Measurements from ENCODE around the gene BPGM.

BPGM gene

GRCh38 chr7:134623193-134623592, 23.5 kb upstream of the BPGM start:
- H3K4me3 ChIP-seq (ENCODE audit: low read depth, low read length), result no peak overlapping the region
- no peak for TF ChIP-seq CTCF (IDR thresholded peaks at IDR 0.05; ENCODE audit: low read depth, low read length)

DNA sequence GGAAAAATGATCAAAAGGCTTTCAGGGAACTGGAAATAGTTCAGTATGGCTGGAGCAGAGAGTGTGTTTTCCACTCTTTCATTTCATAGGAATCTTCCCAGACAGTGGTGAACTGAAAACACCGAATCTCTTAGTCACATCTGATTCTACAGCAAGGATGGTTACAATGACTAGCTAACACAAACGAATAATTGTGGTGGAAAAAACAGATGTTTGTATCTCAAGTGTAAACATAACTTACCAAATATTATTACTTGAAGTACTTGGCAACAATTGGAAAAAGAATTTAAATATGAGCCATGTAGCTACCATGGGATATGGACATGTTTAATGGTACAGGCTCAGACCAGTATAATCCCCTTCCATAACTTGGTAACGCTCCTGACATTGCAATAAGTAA, 21.1 kb upstream of the BPGM start:
- no peak overlapping the region for H3K4me3 ChIP-seq (ENCODE audit: low read depth, low read length)
- TF ChIP-seq CTCF (IDR thresholded peaks at IDR 0.05; ENCODE audit: low read depth, low read length), result no peak

DNA sequence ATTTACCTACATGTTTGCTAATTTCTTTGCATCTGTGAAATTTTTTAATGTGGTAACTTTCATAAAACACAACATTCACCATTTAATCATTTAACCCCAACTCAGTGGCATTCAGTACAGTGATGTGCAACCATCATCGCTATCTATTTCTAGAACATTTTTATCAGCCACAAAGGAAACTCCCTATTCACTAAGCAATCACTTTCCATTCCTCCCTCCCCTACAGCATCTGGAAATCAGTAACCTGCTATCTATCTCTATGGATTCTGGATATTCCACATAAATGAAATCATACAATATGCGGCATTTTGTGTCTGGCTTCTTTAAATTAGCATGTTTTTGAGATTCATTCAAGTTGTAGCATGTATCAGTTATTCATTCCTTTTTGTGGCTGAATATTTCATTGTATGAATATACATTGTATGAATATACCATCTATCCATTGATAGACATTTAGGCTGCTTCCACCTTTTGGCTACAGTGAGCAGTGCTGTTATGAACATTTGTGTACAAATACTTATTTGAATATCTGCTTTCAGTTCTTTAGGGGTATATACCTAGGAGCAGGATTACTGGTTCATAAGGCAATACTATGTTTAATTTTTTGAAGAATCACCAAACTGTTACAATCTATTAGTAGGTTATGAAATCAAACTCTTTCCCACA, 19.4 kb upstream of the BPGM start:
- H3K4me3 ChIP-seq (ENCODE audit: low read depth, low read length), result no peak overlapping the region
- TF ChIP-seq CTCF (IDR thresholded peaks at IDR 0.05; ENCODE audit: low read depth, low read length), result no peak

- H3K4me3 ChIP-seq (ENCODE audit: low read depth, low read length), result no peak overlapping the region
- TF ChIP-seq CTCF (IDR thresholded peaks at IDR 0.05; ENCODE audit: low read depth, low read length), result no peak
Measured at GRCh38 chr7:134627775-134628153, 18.9 kb upstream of the BPGM start.

DNA sequence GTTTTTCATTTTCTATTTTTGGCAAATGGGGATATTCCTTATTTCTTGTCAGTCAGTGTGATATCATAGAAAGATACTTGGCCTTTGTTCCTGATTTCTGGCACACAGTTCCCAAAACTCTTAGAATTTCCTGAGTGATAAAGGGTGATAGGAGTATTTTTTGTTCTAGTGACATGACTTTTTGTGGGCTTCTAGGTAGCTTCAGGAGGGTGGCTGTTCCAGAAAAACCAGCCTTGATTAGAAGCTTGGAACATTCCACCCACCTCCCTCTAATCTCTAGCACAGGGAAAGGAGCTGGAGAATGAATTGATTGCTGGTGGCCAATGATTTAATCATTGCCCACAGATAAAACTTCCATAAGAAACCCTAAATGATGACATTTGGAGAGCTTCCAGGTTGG, 17.2 kb upstream of the BPGM start:
- no peak overlapping the region for H3K4me3 ChIP-seq (ENCODE audit: low read depth, low read length)
- no peak for TF ChIP-seq CTCF (IDR thresholded peaks at IDR 0.05; ENCODE audit: low read depth, low read length)

- H3K4me3 ChIP-seq (ENCODE audit: low read depth, low read length), result no peak overlapping the region
- TF ChIP-seq CTCF (IDR thresholded peaks at IDR 0.05; ENCODE audit: low read depth, low read length), result no peak
Measured at GRCh38 chr7:134630237-134630636, 16.4 kb upstream of the BPGM start.

- no peak overlapping the region for H3K4me3 ChIP-seq (ENCODE audit: low read depth, low read length)
- TF ChIP-seq CTCF (IDR thresholded peaks at IDR 0.05; ENCODE audit: low read depth, low read length), result no peak
Measured at GRCh38 chr7:134630893-134631292, 15.8 kb upstream of the BPGM start.

Data from WI38 (cell line).